CD4-positive, CD25-positive, alpha-beta regulatory T cell (primary cell): ENCODE results near the gene KCNAB2. TPM values are rescaled to one million over a fixed set of nuclear protein-coding genes. Genes with fewer than 3 reads are reported as not detected.
A peak's percentile ranks its signal among the peaks of the same experiment; 100 is the strongest.

Experiments
- ATAC-seq, 2 donors: fragments of 150-1000 bp; cut with Tn5 transposase; one replicate each; pipeline ENCODE4 v1.10.0; 2021; ENCODE audit warnings: low read depth in 2 of 2, moderate number of reproducible peaks in 2 of 2, moderate library complexity in 1 of 2
- DNase-seq, 3 donors: peaks; one replicate each; pipeline versions ENCODE4 v3.0.0 to v3.0.0-alpha.2; 2012 to 2022; ENCODE audit warnings: mixed read lengths in 1 of 3
- H3K27ac ChIP-seq: one replicate; pipeline ENCODE4 v1.7.0; 2013; ENCODE audit warnings: mild to moderate bottlenecking, low read length; ENCODE audit not compliant: insufficient read depth, poor library complexity, severe bottlenecking
- H3K27me3 ChIP-seq: one replicate; pipeline ENCODE4 v1.7.0; 2013; ENCODE audit warnings: low read length; ENCODE audit not compliant: control insufficient read depth, insufficient read depth
- H3K36me3 ChIP-seq: one replicate; pipeline ENCODE4 v1.7.0; 2013; ENCODE audit warnings: mild to moderate bottlenecking, low read length, moderate library complexity; ENCODE audit not compliant: control insufficient read depth, insufficient read depth
- H3K4me1 ChIP-seq: 2 replicates; pipeline ENCODE4 v1.7.0; 2013; ENCODE audit warnings: mild to moderate bottlenecking, low read length; ENCODE audit not compliant: insufficient read depth, control insufficient read depth, poor library complexity, severe bottlenecking
- H3K4me3 ChIP-seq: one replicate; pipeline ENCODE4 v1.7.0; 2013; ENCODE audit warnings: low read depth, mild to moderate bottlenecking, low read length, moderate library complexity
- H3K9me3 ChIP-seq, 2 experiments: 1 replicate in 1 of 2; 2 replicates in 1 of 2; pipeline ENCODE4 v1.7.0; 2013; ENCODE audit warnings: low read length in 2 of 2, mild to moderate bottlenecking in 1 of 2, moderate library complexity in 1 of 2; ENCODE audit not compliant: control insufficient read depth in 2 of 2
- H3K27ac Mint-ChIP-seq, 3 donors: one replicate each; pipeline ENCODE4 v1.8.0; 2020 to 2022; ENCODE audit warnings: mild to moderate bottlenecking in 3 of 3, mixed read lengths in 3 of 3, moderate library complexity in 2 of 3
- H3K27me3 Mint-ChIP-seq: one replicate; pipeline ENCODE4 v1.8.0; 2022; ENCODE audit warnings: mild to moderate bottlenecking, mixed read lengths
- H3K36me3 Mint-ChIP-seq: one replicate; pipeline ENCODE4 v1.8.0; 2020; ENCODE audit warnings: mixed read lengths
- H3K4me1 Mint-ChIP-seq, 4 donors: one replicate each; pipeline ENCODE4 v1.8.0; 2020 to 2022; ENCODE audit warnings: mixed read lengths in 4 of 4, mild to moderate bottlenecking in 1 of 4
- H3K4me3 Mint-ChIP-seq, 4 donors: one replicate each; pipeline ENCODE4 v1.8.0; 2020 to 2022; ENCODE audit warnings: mild to moderate bottlenecking in 4 of 4, mixed read lengths in 4 of 4, moderate library complexity in 3 of 4
- H3K9me3 Mint-ChIP-seq, 7 donors: one replicate each; pipeline ENCODE4 v1.8.0; 2020 to 2022; ENCODE audit warnings: mixed read lengths in 7 of 7, mild to moderate bottlenecking in 3 of 7, moderate library complexity in 2 of 7
- polyA plus RNA-seq, 4 donors: library from polyadenylated mRNA; unstranded; fragments of 300-500 nt; fragmentation: Illumina TruSeq; gene quantifications; one replicate each; pipeline ENCODE4 v1.2.3, GENCODE V29; 2021
- total RNA-seq: library from RNA; stranded (reverse); gene quantifications from one replicate; pipeline ENCODE4 v1.2.3, GENCODE V29; 2022

KCNAB2 gene
- total and polyA plus RNA-seq, 5 donors from 2014 or later, result 21.2 to 244 (median 28.0) TPM

DNA sequence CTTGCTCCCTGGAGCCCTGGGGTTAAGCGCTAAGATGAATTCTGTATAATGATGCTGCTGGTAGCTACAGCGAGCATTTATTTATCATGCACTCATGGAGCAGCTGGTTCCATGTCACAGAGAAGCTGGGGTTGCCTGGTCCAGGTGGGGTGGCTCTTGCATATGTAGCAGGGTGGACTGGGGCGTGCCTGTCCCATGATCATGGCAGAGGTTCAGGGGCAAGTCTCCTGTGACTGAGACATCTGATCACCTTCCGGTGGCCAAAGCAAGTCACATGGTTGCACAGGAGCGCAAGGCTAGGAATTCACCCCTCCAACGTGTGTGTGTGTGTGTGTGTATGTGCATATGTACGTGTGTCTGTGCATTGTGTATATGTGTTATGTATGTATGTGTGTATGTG is 15.6 kb upstream of the KCNAB2 start:
- no peaks in the 10 kb centered on the region for H3K27me3 ChIP-seq
- Mint-ChIP-seq H3K4me3 (peak overlapping the region; percentile 61 to 93 (median 67)), H3K27ac (peak overlapping the region; percentile 64 to 100 (median 98)), H3K9me3 (no peaks in the 10 kb centered on the region), H3K4me1 (peaks cover 21 to 89% (median 63%) of the 10 kb centered on the region in 4 donors), H3K27me3 (no peaks in the 10 kb centered on the region), H3K36me3 (peaks cover 21% of the 10 kb centered on the region)
- peak overlapping the region; percentile 68 for H3K4me3 ChIP-seq
- H3K9me3 ChIP-seq, result no peaks in the 10 kb centered on the region
- peak overlapping the region; percentile 92 for H3K27ac ChIP-seq
- H3K36me3 ChIP-seq, result peaks cover 21% of the 10 kb centered on the region
- no peak for ATAC-seq
- no peak for DNase-seq
- peaks cover 97% of the 10 kb centered on the region for H3K4me1 ChIP-seq

GRCh38 chr1:6030547-6031261 is 15.0 kb upstream of the KCNAB2 start:
- H3K4me3 Mint-ChIP-seq, result peak overlapping the region; percentile 61 to 93 (median 67)
- no peaks in the 10 kb centered on the region for H3K27me3 ChIP-seq
- peaks cover 22% of the 10 kb centered on the region for H3K36me3 Mint-ChIP-seq
- no peaks in the 10 kb centered on the region for H3K9me3 Mint-ChIP-seq
- H3K27me3 Mint-ChIP-seq, result no peaks in the 10 kb centered on the region
- no peak overlapping the region for H3K27ac ChIP-seq
- H3K4me1 Mint-ChIP-seq, result peaks cover 21 to 90% (median 66%) of the 10 kb centered on the region in 4 donors
- peak overlapping the region; percentile 68 for H3K4me3 ChIP-seq
- peak overlapping the region; percentile 96 to 100 (median 98) for H3K27ac Mint-ChIP-seq
- no peaks in the 10 kb centered on the region for H3K9me3 ChIP-seq
- H3K4me1 ChIP-seq, result peaks cover 97% of the 10 kb centered on the region
- ATAC-seq, result no peak
- peaks cover 21% of the 10 kb centered on the region for H3K36me3 ChIP-seq
- no peak for DNase-seq

GRCh38 chr1:6033124-6033523 is 12.6 kb upstream of the KCNAB2 start:
- Histone ChIP-seq H3K9me3 (no peaks in the 10 kb centered on the region), H3K4me3 (no peak overlapping the region), H3K27ac (no peak overlapping the region), H3K27me3 (no peaks in the 10 kb centered on the region), H3K36me3 (peaks cover 25% of the 10 kb centered on the region), H3K4me1 (peaks cover 93% of the 10 kb centered on the region)
- Mint-ChIP-seq H3K36me3 (peaks cover 29% of the 10 kb centered on the region), H3K4me1 (peaks cover 18 to 96% (median 69%) of the 10 kb centered on the region in 4 donors), H3K9me3 (no peaks in the 10 kb centered on the region), H3K4me3 (peak overlapping the region; percentile 4 to 39 (median 29)), H3K27ac (peak overlapping the region; percentile 1 to 58 (median 54)), H3K27me3 (no peaks in the 10 kb centered on the region)
- ATAC-seq (no peak), DNase-seq (no peak)

GRCh38 chr1:6033986-6034749 is 11.5 kb upstream of the KCNAB2 start:
- Histone ChIP-seq H3K4me3 (no peak overlapping the region), H3K4me1 (peaks cover 82% of the 10 kb centered on the region), H3K27ac (peak overlapping the region; percentile 34), H3K9me3 (no peaks in the 10 kb centered on the region), H3K36me3 (peaks cover 23% of the 10 kb centered on the region), H3K27me3 (no peaks in the 10 kb centered on the region)
- no peak overlapping the region for H3K4me3 Mint-ChIP-seq
- no peaks in the 10 kb centered on the region for H3K27me3 Mint-ChIP-seq
- H3K4me1 Mint-ChIP-seq, result peaks cover 16 to 89% (median 63%) of the 10 kb centered on the region in 4 donors
- ATAC-seq (peak; percentile 19 to 30), DNase-seq (peak in 2 of 3 donors; percentile 24 to 31)
- peak overlapping the region; percentile 25 to 75 (median 57) for H3K27ac Mint-ChIP-seq
- H3K36me3 Mint-ChIP-seq, result peaks cover 27% of the 10 kb centered on the region
- no peaks in the 10 kb centered on the region for H3K9me3 Mint-ChIP-seq

DNA sequence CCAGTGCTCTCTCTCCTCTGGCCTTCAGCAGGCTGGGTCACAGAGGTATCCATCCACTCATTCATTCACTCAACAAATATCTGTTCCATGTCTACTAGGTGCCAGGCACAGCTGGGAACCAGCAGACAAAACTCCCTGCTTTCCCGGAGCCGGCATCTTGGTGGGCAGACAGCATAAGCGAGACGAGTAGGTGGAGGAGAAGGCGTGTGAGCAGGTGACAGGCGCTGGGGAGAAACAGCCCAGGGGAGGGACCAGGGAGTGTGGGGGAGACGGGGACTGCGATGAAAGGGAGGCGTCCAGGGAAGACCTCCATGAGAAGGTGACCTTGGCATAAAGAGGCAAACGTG is 11.0 kb upstream of the KCNAB2 start:
- ATAC-seq, result no peak
- no peak overlapping the region for H3K4me3 ChIP-seq
- peak overlapping the region; percentile 25 to 90 (median 75) for H3K27ac Mint-ChIP-seq
- H3K4me1 ChIP-seq, result peaks cover 77% of the 10 kb centered on the region
- peaks cover 24% of the 10 kb centered on the region for H3K36me3 Mint-ChIP-seq
- no peaks in the 10 kb centered on the region for H3K9me3 ChIP-seq
- H3K4me3 Mint-ChIP-seq, result peak overlapping the region in 1 of 4 donors; percentile 24
- H3K27me3 Mint-ChIP-seq, result no peaks in the 10 kb centered on the region
- no peak for DNase-seq
- H3K36me3 ChIP-seq, result peaks cover 20% of the 10 kb centered on the region
- peaks cover 16 to 87% (median 60%) of the 10 kb centered on the region in 4 donors for H3K4me1 Mint-ChIP-seq
- no peaks in the 10 kb centered on the region for H3K27me3 ChIP-seq
- no peaks in the 10 kb centered on the region for H3K9me3 Mint-ChIP-seq
- peak overlapping the region; percentile 34 for H3K27ac ChIP-seq

DNA sequence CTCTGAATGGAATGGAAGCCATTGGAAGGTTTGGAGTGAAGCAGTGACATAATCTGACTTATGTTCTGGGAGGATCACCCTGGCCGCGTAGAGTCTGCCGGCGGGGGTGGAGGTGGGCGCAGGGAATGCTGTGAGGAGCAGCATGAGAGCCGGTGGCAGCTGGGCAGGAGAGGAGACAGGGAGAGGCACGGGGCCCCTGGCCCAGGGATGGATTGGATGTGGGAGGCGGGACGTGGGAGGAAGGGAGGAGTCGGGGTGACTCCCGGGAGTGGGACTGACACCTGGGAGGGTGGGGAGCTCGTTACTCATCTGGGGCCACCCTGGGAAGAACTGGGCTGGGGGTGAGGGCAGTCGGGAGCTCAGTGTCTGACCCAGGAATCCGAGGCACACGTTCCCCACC is 10.4 kb upstream of the KCNAB2 start:
- H3K4me3 Mint-ChIP-seq, result peak overlapping the region in 1 of 4 donors; percentile 24
- H3K36me3 Mint-ChIP-seq, result peaks cover 21% of the 10 kb centered on the region

DNA sequence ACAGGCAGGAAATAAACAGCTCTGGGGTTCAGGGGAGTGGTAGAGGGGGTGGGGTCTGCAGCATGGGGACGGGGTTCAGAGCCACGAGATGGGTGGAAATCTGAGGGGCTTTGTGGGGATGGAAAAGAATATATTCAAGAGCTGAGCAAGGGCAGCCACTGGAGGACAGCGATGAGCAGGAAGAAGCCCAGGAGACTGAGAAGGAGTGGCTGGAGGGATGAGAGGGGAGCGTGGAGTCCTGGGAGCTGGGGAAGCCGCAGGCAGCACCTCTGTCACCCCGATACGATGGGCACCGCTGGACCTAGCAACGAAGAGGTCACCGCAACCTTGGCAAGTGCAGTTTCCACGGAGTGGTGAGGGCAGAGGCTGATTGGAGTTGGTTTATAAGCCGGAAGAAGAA is 10.0 kb upstream of the KCNAB2 start:
- Mint-ChIP-seq H3K9me3 (no peaks in the 10 kb centered on the region), H3K4me1 (peaks cover 6 to 80% (median 50%) of the 10 kb centered on the region in 4 donors), H3K27ac (peak overlapping the region in 2 of 3 donors; percentile 31 to 83), H3K4me3 (peak overlapping the region in 1 of 4 donors; percentile 66), H3K27me3 (no peaks in the 10 kb centered on the region), H3K36me3 (peaks cover 17% of the 10 kb centered on the region)
- H3K27me3 ChIP-seq, result no peaks in the 10 kb centered on the region
- no peaks in the 10 kb centered on the region for H3K9me3 ChIP-seq
- H3K4me1 ChIP-seq, result peaks cover 71% of the 10 kb centered on the region
- H3K36me3 ChIP-seq, result peaks cover 22% of the 10 kb centered on the region
- no peak overlapping the region for H3K4me3 ChIP-seq
- no peak for DNase-seq
- ATAC-seq, result no peak
- H3K27ac ChIP-seq, result no peak overlapping the region

More for the DNA sequence above, 10.4 kb upstream of the KCNAB2 start:
- DNase-seq (no peak), ATAC-seq (no peak)
- Histone ChIP-seq H3K4me1 (peaks cover 71% of the 10 kb centered on the region), H3K27me3 (no peaks in the 10 kb centered on the region), H3K9me3 (no peaks in the 10 kb centered on the region), H3K4me3 (no peak overlapping the region), H3K36me3 (peaks cover 20% of the 10 kb centered on the region), H3K27ac (peak overlapping the region; percentile 34)
- Mint-ChIP-seq H3K27me3 (no peaks in the 10 kb centered on the region), H3K27ac (peak overlapping the region; percentile 67 to 90 (median 75)), H3K9me3 (no peaks in the 10 kb centered on the region), H3K4me1 (peaks cover 10 to 84% (median 54%) of the 10 kb centered on the region in 4 donors)
